T follicular helper cell (primary cell): ENCODE measurements around the gene COG5.

Experiments
- DNase-seq: peaks from one replicate; pipeline ENCODE4 v3.0.0-alpha.2; 2020; ENCODE audit warnings: low read depth
- total RNA-seq, 2 experiments: gene quantifications; one replicate each; lab custom pipeline; 2026; lab: John Stamatoyannopoulos, UW

The COG5 gene
- total RNA-seq = 102 to 111 reads per million in 2 experiments

- DNase-seq = peak; percentile 81
Measured at GRCh38 chr7:107563775-107564552, at the start of gene COG5, which contains the start of gene DUS4L. Gene COG5 (minus strand): TSS chr7:107563920. CDS start chr7:107563896, 24 bp downstream. Gene DUS4L (plus strand): TSS chr7:107563971. CDS start chr7:107567071, 3,100 bp downstream.

- DNase-seq = no peak
Measured at GRCh38 chr7:107613439-107613838, 49.7 kb upstream of the COG5 start.

- no peak for DNase-seq
Measured at GRCh38 chr7:107610323-107610722, 46.6 kb upstream of the COG5 start.

- DNase-seq = no peak
Measured at GRCh38 chr7:107609811-107610261, 46.1 kb upstream of the COG5 start.

GRCh38 chr7:107606303-107606702 lies 42.6 kb upstream of the COG5 start:
- DNase-seq = no peak

- no peak for DNase-seq
Measured at GRCh38 chr7:107605218-107605815, 41.6 kb upstream of the COG5 start.

- DNase-seq = no peak
Measured at GRCh38 chr7:107600816-107601215, 37.1 kb upstream of the COG5 start.

GRCh38 chr7:107599262-107599661 lies 35.5 kb upstream of the COG5 start:
- DNase-seq = no peak

- DNase-seq = no peak
Measured at GRCh38 chr7:107597953-107598352, 34.2 kb upstream of the COG5 start.

- no peak for DNase-seq
Measured at GRCh38 chr7:107597582-107597916, 33.8 kb upstream of the COG5 start.

- no peak for DNase-seq
Measured at GRCh38 chr7:107596881-107597581, 33.3 kb upstream of the COG5 start.

GRCh38 chr7:107594961-107595737 lies 31.4 kb upstream of the COG5 start:
- no peak for DNase-seq

GRCh38 chr7:107593025-107593410 lies 29.3 kb upstream of the COG5 start:
- DNase-seq = no peak

GRCh38 chr7:107592361-107593024 lies 28.8 kb upstream of the COG5 start:
- no peak for DNase-seq

- DNase-seq = no peak
Measured at GRCh38 chr7:107591421-107591820, 27.7 kb upstream of the COG5 start.

- no peak for DNase-seq
Measured at GRCh38 chr7:107588529-107589130, 24.9 kb upstream of the COG5 start.

- no peak for DNase-seq
Measured at GRCh38 chr7:107584716-107585115, 21.0 kb upstream of the COG5 start.

- no peak for DNase-seq
Measured at GRCh38 chr7:107582875-107583274, 19.2 kb upstream of the COG5 start.

- no peak for DNase-seq
Measured at GRCh38 chr7:107581387-107582013, 17.8 kb upstream of the COG5 start.

- no peak for DNase-seq
Measured at GRCh38 chr7:107580716-107581383, 17.1 kb upstream of the COG5 start.
